K562 (cell line): ENCODE results near the gene C20orf141. TPM values are rescaled to one million over a fixed set of nuclear protein-coding genes. Genes with fewer than 3 reads are reported as not detected.

Source experiments
- ATAC-seq: fragments of 200-7000 bp; cut with Tn5 transposase; 3 replicates; pipeline ENCODE4 v1.9.1; 2020; ENCODE audit warnings: moderate library complexity
- BruUV-seq: library from RNA; stranded (reverse); fragments of 400-500 nt; replicated peaks from 2 replicates; lab custom pipeline; 2021; lab: Mats Ljungman, UMichigan
- CTCF ChIA-PET: fragments of 300-600 bp; formaldehyde crosslinking; extraction: SDS; loops from one replicate; lab custom pipeline; 2021; ENCODE audit warnings: low intra/inter-chr PET ratio; lab: Yijun Ruan, JAX
- POLR2A ChIA-PET: fragments of 300-600, 350-650 bp; sonication (Branson Sonifier 250); formaldehyde crosslinking; extraction: SDS; loops from one replicate; lab custom pipeline; 2021; ENCODE audit warnings: antibody characterized with exemption, inconsistent platforms; lab: Yijun Ruan, JAX
- DNase-seq, 4 experiments: peaks; one replicate each; pipeline versions ENCODE4 v3.0.0 to v3.0.0-alpha.2; 2011 to 2018; ENCODE audit warnings: low spot score in 3 of 4, mixed read lengths in 3 of 4; ENCODE audit errors: extremely low read depth in 1 of 4
- FAIRE-seq: peaks from 2 replicates; lab custom pipeline; 2011; peaks lifted over from hg19 to GRCh38; lab: Jason Lieb, UNC
- H2AFZ ChIP-seq: 2 replicates; pipeline ENCODE4 v1.6.0; 2011; ENCODE audit warnings: low read depth, low read length, control low read depth, inconsistent platforms
- H3K27ac ChIP-seq: fragments of 200-600 bp; 3 replicates; pipeline ENCODE4 v1.8.0; 2011; ENCODE audit warnings: low read depth, mild to moderate bottlenecking, control low read depth, inconsistent platforms, low read length, moderate library complexity, mixed read lengths; ENCODE audit errors: extremely low read depth
- H3K27me3 ChIP-seq, 2 experiments: fragments of 300-600 bp in 1 of 2; 2 replicates in 1 of 2; 3 replicates in 1 of 2; pipeline versions ENCODE4 v1.6.0 to v1.8.0; 2011; ENCODE audit warnings: inconsistent platforms in 2 of 2, low read length in 2 of 2, mild to moderate bottlenecking in 1 of 2, mixed read lengths in 1 of 2, moderate library complexity in 1 of 2; ENCODE audit not compliant: control insufficient read depth in 2 of 2, insufficient read depth in 2 of 2
- H3K36me3 ChIP-seq: fragments of 300-600 bp; 3 replicates; pipeline ENCODE4 v1.8.0; 2011; ENCODE audit warnings: mild to moderate bottlenecking, low read length, inconsistent platforms; ENCODE audit not compliant: control insufficient read depth, insufficient read depth
- H3K4me1 ChIP-seq, 2 experiments: fragments of 200-600 bp in 1 of 2; replicated peaks in 1 of 2; 2 replicates in 1 of 2; 3 replicates in 1 of 2; pipeline versions ENCODE4 v1.5.1 to v1.8.0; 2011; ENCODE audit warnings: inconsistent platforms in 2 of 2, low read length in 2 of 2, mild to moderate bottlenecking in 1 of 2, mixed read lengths in 1 of 2, moderate library complexity in 1 of 2; ENCODE audit not compliant: control insufficient read depth in 2 of 2, insufficient read depth in 2 of 2
- H3K4me2 ChIP-seq: 2 replicates; pipeline ENCODE4 v1.6.1; 2011; ENCODE audit warnings: low read length, control low read depth, inconsistent platforms, mixed read lengths; ENCODE audit not compliant: insufficient read depth
- H3K4me3 ChIP-seq: fragments of 200-600 bp; sonication (generic), shearing (Covaris generic); 2 replicates; pipeline ENCODE4 v1.5.1; 2016; ENCODE audit warnings: control low read depth, inconsistent platforms
- H3K79me2 ChIP-seq: fragments of 200-600 bp; 3 replicates; pipeline ENCODE4 v1.8.0; 2011; ENCODE audit warnings: low read length, inconsistent platforms; ENCODE audit not compliant: control insufficient read depth, insufficient read depth
- H3K9ac ChIP-seq, 2 experiments: 2 replicates each; pipeline versions ENCODE4 v1.6.0 to v1.6.1; 2011; ENCODE audit warnings: low read depth in 2 of 2, low read length in 2 of 2, control low read depth in 1 of 2, inconsistent platforms in 1 of 2, mild to moderate bottlenecking in 1 of 2, mixed read lengths in 1 of 2; ENCODE audit not compliant: insufficient read depth in 1 of 2
- H3K9me1 ChIP-seq: one replicate; pipeline ENCODE4 v1.6.0; 2011; ENCODE audit warnings: inconsistent platforms, mild to moderate bottlenecking, low read length, moderate library complexity; ENCODE audit not compliant: control insufficient read depth, insufficient read depth
- H3K9me3 ChIP-seq: replicated peaks from 2 replicates; pipeline ENCODE4 v1.5.1; 2011; ENCODE audit warnings: low read depth, low read length, inconsistent platforms; ENCODE audit not compliant: control insufficient read depth, insufficient read depth
- H4K20me1 ChIP-seq: replicated peaks from 2 replicates; pipeline ENCODE4 v1.6.1; 2011; ENCODE audit warnings: low read length, inconsistent platforms, mixed read lengths; ENCODE audit not compliant: control insufficient read depth, insufficient read depth
- ZBED1 ChIP-seq: IDR thresholded peaks from 2 replicates; pipeline ENCODE4 v1.6.1; 2014
- ZFX ChIP-seq: sonication (generic); formaldehyde crosslinking; IDR thresholded peaks from 2 replicates; pipeline ENCODE4 v1.8.0; 2022; ENCODE audit warnings: mild to moderate bottlenecking, missing genetic modification reagents, moderate library complexity
- ZNF175 ChIP-seq: fragments of 200-800 bp; sonication (Bioruptor generic); IDR thresholded peaks from 2 replicates; pipeline ENCODE4 v1.6.1; 2016; ENCODE audit warnings: low read depth, mild to moderate bottlenecking, missing genetic modification characterization, missing compliant biosample characterization
- ZNF644 ChIP-seq: fragments of 200-800 bp; sonication (Bioruptor generic); IDR thresholded peaks from 2 replicates; pipeline ENCODE4 v1.6.1; 2016; ENCODE audit warnings: low read depth, missing genetic modification characterization, missing compliant biosample characterization
- WGBS: fragments of 100-300 bp; shearing (Covaris generic); methylation state at CpG from one replicate; pipeline ENCODE4 v1.1.6; 2016; ENCODE audit warnings: low coverage, mixed read lengths; ENCODE audit not compliant: insufficient coverage; ENCODE audit errors: missing lambda C conversion rate; 5-methylcytosine and 5-hydroxymethylcytosine counted together
- in situ Hi-C: fragments of 300-500 bp; cut with MboI; formaldehyde crosslinking; loops from 4 replicates; pipeline ENCODE4 v1.15.0; 2018; ENCODE audit warnings: inconsistent platforms, mixed read lengths
- intact Hi-C: fragments of 100-400 bp; cut with micrococcal nuclease; formaldehyde crosslinking; loops from 2 replicates; pipeline ENCODE4 v1.14.2; 2022
- polyA plus RNA-seq, 8 experiments: library from polyadenylated mRNA; depleted of rRNA in 4 of 8; stranded (reverse) in 5 of 8; unstranded in 3 of 8; fragments of >200 nt; fragmentation: Nextera tagmentation in 2 of 8; fragmentation: Illumina TruSeq in 1 of 8; extraction: Ambion mirVana in 2 of 8; extraction: Trizol in 1 of 8; gene quantifications; 2 replicates each; pipeline versions ENCODE4 v1.2.1 to v1.2.3, GENCODE V29; 2011 to 2014; ENCODE audit warnings: inconsistent platforms in 1 of 8, missing spikeins in 1 of 8
- total RNA-seq, 7 experiments: library from RNA; depleted of rRNA in 6 of 7; stranded (reverse); fragments of >200 nt in 6 of 7; fragmentation: Illumina TruSeq in 2 of 7; extraction: Trizol in 2 of 7; gene quantifications; 2 replicates each; pipeline versions ENCODE4 v1.2.1 to v1.2.3, GENCODE V29; 2011 to 2021; ENCODE audit warnings: low replicate concordance in 1 of 7
- TF ChIP-seq, protein P1 (sequence below): fragments of 450-650 bp; formaldehyde crosslinking; conservative IDR thresholded peaks from 2 replicates; pipeline ENCODE4 v1.4.0; 2022; ENCODE audit warnings: mild to moderate bottlenecking, missing genetic modification characterization
- TF ChIP-seq, protein P2 (sequence below): fragments of 450-650 bp; formaldehyde crosslinking; IDR thresholded peaks from 2 replicates; pipeline ENCODE4 v1.4.0; 2022; ENCODE audit warnings: mild to moderate bottlenecking, moderate library complexity
- TF ChIP-seq, protein P3 (sequence below): IDR thresholded peaks from 2 replicates; pipeline ENCODE4 v1.6.1; 2011; ENCODE audit warnings: borderline replicate concordance, low read depth, mild to moderate bottlenecking, moderate library complexity, low read length; ENCODE audit not compliant: insufficient read depth, poor library complexity, severe bottlenecking
- TF ChIP-seq, protein P4 (sequence below): fragments of 450-650 bp; formaldehyde crosslinking; IDR thresholded peaks from 2 replicates; pipeline ENCODE4 v1.4.0; 2022; ENCODE audit warnings: missing genetic modification characterization
- TF ChIP-seq, protein P5 (sequence below), 2 experiments: fragments of 450-650 bp; conservative IDR thresholded peaks; 2 replicates each; pipeline ENCODE4 v1.6.1; 2017; ENCODE audit warnings: mild to moderate bottlenecking in 2 of 2, moderate library complexity in 2 of 2
- TF ChIP-seq, protein P6 (sequence below), 2 experiments: fragments of 450-650 bp; IDR thresholded peaks; 2 replicates each; pipeline ENCODE4 v1.6.1; 2016

The C20orf141 gene
- total and polyA plus RNA-seq, 9 of the 15 experiments (the other 6 are each of a cell fraction or from before 2014, with no cell fraction given): not detected

DNA sequence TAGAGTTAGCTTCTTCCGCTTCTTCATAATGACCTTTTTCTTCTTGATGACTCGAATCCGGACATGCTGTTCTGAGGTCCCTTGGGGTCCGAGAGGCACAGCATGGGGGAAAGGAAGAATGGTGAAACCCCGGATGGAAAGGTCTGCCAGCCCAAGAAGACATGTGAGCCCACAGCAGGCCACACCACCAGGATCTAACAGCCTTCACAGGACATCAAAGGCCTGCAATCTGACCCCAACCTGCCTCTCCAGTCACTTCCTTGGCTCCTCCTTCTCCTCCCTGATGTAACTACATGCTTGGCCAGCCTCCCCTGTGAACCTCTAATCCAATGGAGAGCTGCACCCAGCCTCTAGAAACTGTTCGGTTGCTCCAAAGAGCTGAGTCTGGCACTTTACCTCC is 16.0 kb upstream of the C20orf141 start:
- in situ Hi-C loops (no loop called here), intact Hi-C loops (no loop called here)
- BruUV-seq: no TSS peak
- Histone ChIP-seq H2AFZ (no peak overlapping the region), H3K27ac (no peak overlapping the region), H3K36me3 (no peaks in the 10 kb centered on the region), H3K9ac (no peak overlapping the region), H3K27me3 (peaks cover 11 to 53% of the 10 kb centered on the region in 2 experiments; a peak in 4 of 5 replicates), H3K9me3 (no peaks in the 10 kb centered on the region), H3K4me3 (no peak overlapping the region), H3K9me1 (no peaks in the 10 kb centered on the region), H3K79me2 (no peaks in the 10 kb centered on the region), H3K4me2 (no peak overlapping the region), H3K4me1 (peaks cover 4 to 34% of the 10 kb centered on the region in 2 experiments; a peak in 4 of 5 replicates), H4K20me1 (peaks cover 12% of the 10 kb centered on the region; the same call in 1 of the 2 replicates)
- peak in 1 of 4 experiments; percentile 28 for DNase-seq
- 23% methylated on average over 5 of the region's 6 CpGs for WGBS
- peak; percentile 53 for ATAC-seq
- ChIA-PET CTCF (no interaction called here), POLR2A (interaction anchor here (0.6 kb wide), 1 partner anchor 74 kb away, joined by 3 read pairs; no protein-coding TSS in a partner anchor)
- no peak for FAIRE-seq
- TF ChIP-seq ZNF644 (tag): no peak
- TF ChIP-seq, protein P1, sequence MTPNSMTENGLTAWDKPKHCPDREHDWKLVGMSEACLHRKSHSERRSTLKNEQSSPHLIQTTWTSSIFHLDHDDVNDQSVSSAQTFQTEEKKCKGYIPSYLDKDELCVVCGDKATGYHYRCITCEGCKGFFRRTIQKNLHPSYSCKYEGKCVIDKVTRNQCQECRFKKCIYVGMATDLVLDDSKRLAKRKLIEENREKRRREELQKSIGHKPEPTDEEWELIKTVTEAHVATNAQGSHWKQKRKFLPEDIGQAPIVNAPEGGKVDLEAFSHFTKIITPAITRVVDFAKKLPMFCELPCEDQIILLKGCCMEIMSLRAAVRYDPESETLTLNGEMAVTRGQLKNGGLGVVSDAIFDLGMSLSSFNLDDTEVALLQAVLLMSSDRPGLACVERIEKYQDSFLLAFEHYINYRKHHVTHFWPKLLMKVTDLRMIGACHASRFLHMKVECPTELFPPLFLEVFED (CRISPR knock-in tag): no peak
- TF ChIP-seq, protein P2, sequence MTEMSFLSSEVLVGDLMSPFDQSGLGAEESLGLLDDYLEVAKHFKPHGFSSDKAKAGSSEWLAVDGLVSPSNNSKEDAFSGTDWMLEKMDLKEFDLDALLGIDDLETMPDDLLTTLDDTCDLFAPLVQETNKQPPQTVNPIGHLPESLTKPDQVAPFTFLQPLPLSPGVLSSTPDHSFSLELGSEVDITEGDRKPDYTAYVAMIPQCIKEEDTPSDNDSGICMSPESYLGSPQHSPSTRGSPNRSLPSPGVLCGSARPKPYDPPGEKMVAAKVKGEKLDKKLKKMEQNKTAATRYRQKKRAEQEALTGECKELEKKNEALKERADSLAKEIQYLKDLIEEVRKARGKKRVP (CRISPR knock-in tag): no peak
- TF ChIP-seq, protein P3, sequence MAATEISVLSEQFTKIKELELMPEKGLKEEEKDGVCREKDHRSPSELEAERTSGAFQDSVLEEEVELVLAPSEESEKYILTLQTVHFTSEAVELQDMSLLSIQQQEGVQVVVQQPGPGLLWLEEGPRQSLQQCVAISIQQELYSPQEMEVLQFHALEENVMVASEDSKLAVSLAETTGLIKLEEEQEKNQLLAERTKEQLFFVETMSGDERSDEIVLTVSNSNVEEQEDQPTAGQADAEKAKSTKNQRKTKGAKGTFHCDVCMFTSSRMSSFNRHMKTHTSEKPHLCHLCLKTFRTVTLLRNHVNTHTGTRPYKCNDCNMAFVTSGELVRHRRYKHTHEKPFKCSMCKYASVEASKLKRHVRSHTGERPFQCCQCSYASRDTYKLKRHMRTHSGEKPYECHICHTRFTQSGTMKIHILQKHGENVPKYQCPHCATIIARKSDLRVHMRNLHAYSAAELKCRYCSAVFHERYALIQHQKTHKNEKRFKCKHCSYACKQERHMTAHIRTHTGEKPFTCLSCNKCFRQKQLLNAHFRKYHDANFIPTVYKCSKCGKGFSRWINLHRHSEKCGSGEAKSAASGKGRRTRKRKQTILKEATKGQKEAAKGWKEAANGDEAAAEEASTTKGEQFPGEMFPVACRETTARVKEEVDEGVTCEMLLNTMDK: no peak
- no peak for TF ChIP-seq ZBED1
- TF ChIP-seq ZFX (CRISPR knock-in tag): no peak
- TF ChIP-seq, protein P4, sequence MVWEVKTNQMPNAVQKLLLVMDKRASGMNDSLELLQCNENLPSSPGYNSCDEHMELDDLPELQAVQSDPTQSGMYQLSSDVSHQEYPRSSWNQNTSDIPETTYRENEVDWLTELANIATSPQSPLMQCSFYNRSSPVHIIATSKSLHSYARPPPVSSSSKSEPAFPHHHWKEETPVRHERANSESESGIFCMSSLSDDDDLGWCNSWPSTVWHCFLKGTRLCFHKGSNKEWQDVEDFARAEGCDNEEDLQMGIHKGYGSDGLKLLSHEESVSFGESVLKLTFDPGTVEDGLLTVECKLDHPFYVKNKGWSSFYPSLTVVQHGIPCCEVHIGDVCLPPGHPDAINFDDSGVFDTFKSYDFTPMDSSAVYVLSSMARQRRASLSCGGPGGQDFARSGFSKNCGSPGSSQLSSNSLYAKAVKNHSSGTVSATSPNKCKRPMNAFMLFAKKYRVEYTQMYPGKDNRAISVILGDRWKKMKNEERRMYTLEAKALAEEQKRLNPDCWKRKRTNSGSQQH: no peak
- no peak for TF ChIP-seq ZNF175 (CRISPR knock-in tag)
- TF ChIP-seq, protein P5, sequence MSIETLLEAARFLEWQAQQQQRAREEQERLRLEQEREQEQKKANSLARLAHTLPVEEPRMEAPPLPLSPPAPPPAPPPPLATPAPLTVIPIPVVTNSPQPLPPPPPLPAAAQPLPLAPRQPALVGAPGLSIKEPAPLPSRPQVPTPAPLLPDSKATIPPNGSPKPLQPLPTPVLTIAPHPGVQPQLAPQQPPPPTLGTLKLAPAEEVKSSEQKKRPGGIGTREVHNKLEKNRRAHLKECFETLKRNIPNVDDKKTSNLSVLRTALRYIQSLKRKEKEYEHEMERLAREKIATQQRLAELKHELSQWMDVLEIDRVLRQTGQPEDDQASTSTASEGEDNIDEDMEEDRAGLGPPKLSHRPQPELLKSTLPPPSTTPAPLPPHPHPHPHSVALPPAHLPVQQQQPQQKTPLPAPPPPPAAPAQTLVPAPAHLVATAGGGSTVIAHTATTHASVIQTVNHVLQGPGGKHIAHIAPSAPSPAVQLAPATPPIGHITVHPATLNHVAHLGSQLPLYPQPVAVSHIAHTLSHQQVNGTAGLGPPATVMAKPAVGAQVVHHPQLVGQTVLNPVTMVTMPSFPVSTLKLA (conservative IDR thresholded peaks at IDR 0.05): no peak
- TF ChIP-seq, protein P6, sequence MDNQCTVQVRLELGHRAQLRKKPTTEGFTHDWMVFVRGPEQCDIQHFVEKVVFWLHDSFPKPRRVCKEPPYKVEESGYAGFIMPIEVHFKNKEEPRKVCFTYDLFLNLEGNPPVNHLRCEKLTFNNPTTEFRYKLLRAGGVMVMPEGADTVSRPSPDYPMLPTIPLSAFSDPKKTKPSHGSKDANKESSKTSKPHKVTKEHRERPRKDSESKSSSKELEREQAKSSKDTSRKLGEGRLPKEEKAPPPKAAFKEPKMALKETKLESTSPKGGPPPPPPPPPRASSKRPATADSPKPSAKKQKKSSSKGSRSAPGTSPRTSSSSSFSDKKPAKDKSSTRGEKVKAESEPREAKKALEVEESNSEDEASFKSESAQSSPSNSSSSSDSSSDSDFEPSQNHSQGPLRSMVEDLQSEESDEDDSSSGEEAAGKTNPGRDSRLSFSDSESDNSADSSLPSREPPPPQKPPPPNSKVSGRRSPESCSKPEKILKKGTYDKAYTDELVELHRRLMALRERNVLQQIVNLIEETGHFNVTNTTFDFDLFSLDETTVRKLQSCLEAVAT (IDR thresholded peaks at IDR 0.05): no peak
